ENCODE measurements around the gene ZFYVE28.

The ZFYVE28 gene

DNA sequence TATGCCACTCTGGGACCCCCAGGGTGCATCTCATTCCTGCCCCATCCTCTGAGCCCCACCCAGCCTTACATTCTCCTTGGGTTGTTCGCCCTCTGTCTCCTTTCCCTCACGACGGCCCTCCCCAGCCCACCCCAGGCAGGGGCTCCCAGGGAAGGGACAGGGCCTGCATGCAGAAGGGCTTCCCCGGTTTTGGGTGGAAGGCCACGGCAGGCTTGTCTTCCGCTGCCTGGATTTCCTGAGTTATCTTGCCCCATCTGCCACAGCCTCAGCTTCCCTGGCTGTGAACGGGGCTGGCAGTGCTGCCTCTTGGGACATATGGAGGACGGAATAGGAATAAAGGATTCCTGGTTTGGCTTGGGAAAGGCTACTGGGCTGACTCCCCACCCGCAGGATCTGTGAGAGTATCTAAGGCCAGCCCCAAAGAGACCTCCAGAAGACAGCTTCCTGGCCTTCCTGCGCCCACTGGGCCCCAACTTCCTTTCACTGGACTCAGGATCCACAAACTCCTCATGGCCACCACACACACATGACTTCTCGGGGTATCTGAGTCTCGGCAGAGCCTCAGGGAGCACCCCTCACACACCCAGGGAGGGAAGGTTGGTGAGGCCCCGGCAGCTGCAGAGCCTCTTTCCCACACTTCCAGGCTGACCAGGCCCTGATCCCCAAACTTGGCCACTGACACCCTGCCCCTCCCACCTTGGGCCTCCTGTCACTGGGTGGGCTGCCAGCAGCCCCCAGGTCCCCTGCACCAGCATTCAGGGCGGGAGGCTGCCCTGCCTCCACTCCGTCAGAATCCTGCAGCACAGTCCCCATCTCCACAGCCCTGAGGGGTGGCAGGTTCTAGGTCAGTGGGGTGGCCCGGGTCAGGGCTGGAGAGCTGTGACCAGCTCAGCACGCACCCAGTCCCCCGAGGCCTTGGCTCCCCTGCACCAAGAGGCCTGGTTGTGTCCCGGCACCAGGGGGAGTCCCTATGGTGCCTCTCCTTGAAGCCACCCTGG lies 153.0 kb downstream of the ZFYVE28 start:
- Histone ChIP-seq H3K4me3 (no peak overlapping the region), H3K9me3 (no peaks in the 10 kb centered on the region), H3K27ac (peak overlapping the region; percentile 59 to 77), H3K36me3 (peaks cover 0 to 3% (median 0%) of the 10 kb centered on the region in 3 donors), H3K27me3 (peaks cover 0 to 3% of the 10 kb centered on the region in 2 donors), H3K4me1 (peaks cover 0 to 47% (median 26%) of the 10 kb centered on the region in 4 donors)
- intact Hi-C loops (cut with DNase I; ENCODE audit: low total_unique reads): loop anchor here (10.0 kb wide), 1 partner anchor 261 kb away; the partner anchor contains the start of gene NELFA
- DNase-seq: no peak
- TF ChIP-seq, protein P1, sequence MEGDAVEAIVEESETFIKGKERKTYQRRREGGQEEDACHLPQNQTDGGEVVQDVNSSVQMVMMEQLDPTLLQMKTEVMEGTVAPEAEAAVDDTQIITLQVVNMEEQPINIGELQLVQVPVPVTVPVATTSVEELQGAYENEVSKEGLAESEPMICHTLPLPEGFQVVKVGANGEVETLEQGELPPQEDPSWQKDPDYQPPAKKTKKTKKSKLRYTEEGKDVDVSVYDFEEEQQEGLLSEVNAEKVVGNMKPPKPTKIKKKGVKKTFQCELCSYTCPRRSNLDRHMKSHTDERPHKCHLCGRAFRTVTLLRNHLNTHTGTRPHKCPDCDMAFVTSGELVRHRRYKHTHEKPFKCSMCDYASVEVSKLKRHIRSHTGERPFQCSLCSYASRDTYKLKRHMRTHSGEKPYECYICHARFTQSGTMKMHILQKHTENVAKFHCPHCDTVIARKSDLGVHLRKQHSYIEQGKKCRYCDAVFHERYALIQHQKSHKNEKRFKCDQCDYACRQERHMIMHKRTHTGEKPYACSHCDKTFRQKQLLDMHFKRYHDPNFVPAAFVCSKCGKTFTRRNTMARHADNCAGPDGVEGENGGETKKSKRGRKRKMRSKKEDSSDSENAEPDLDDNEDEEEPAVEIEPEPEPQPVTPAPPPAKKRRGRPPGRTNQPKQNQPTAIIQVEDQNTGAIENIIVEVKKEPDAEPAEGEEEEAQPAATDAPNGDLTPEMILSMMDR (IDR thresholded peaks at IDR 0.05): no peak

DNA sequence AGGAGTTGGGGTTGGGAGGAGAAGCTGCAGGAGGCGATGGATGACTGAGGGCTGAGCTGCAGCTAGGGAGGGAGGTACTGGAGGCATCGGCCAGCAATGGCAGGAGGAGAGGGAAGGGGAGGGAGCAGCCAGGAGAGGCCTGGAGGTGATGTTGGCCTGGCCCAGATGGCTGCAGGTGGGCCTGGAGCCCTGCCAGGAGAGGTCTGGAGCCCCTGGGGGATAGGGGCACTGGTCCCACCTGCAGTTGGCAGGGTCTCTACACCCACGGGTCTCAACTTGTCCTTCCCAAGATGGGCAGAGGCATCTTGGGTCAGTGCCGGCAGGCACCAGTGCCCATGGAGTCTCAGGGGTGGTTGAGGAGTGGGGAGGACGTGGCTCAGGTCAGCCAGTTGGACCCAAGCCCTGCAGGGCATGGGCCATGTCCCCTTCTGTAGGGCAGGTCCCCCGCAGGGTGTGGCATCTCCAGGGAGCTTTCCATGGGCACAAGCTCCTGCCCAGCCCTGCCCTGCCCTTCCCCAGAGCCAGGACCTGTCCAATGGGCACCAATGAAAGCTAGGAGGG lies 153.9 kb downstream of the ZFYVE28 start:
- TF ChIP-seq, protein P1 (IDR thresholded peaks at IDR 0.05): no peak
- intact Hi-C loops (cut with DNase I; ENCODE audit: low total_unique reads): loop anchor here (10.0 kb wide), 1 partner anchor 260 kb away; the partner anchor contains the start of gene NELFA
- peaks cover under 1 to 56% (median 35%) of the 10 kb centered on the region in 4 donors for H3K4me1 ChIP-seq

GRCh38 chr4:2263926-2264321 lies 154.5 kb downstream of the ZFYVE28 start:
- Histone ChIP-seq H3K9me3 (no peaks in the 10 kb centered on the region), H3K27ac (no peak overlapping the region), H3K4me1 (peaks cover 3 to 62% (median 41%) of the 10 kb centered on the region in 4 donors), H3K27me3 (peaks cover 0 to 3% of the 10 kb centered on the region in 2 donors), H3K36me3 (peaks cover 0 to under 1% (median 0%) of the 10 kb centered on the region in 3 donors), H3K4me3 (no peak overlapping the region)
- peak in 1 of 2 donors; percentile 66 for DNase-seq
- intact Hi-C loops (cut with DNase I; ENCODE audit: low total_unique reads): loop anchor here (10.0 kb wide), 1 partner anchor 259 kb away; the partner anchor contains the start of gene NELFA
- TF ChIP-seq, protein P1 (IDR thresholded peaks at IDR 0.05): no peak

More for the DNA sequence above, 153.9 kb downstream of the ZFYVE28 start:
- Histone ChIP-seq H3K27ac (no peak overlapping the region), H3K9me3 (no peaks in the 10 kb centered on the region), H3K4me3 (no peak overlapping the region), H3K36me3 (no peaks in the 10 kb centered on the region), H3K27me3 (peaks cover 0 to 3% of the 10 kb centered on the region in 2 donors)
- no peak for DNase-seq

GRCh38 chr4:2262944-2263250 lies 155.5 kb downstream of the ZFYVE28 start:
- intact Hi-C loops (cut with DNase I; ENCODE audit: low total_unique reads): loop anchor here (10.0 kb wide), 1 partner anchor 258 kb away; the partner anchor contains the start of gene NELFA
- H3K4me1 ChIP-seq: peaks cover 3 to 72% (median 51%) of the 10 kb centered on the region in 4 donors

More at GRCh38 chr4:2262944-2263250, 155.5 kb downstream of the ZFYVE28 start:
- Histone ChIP-seq H3K27me3 (peaks cover 0 to 3% of the 10 kb centered on the region in 2 donors), H3K9me3 (no peaks in the 10 kb centered on the region), H3K27ac (peak overlapping the region; percentile 92 to 94), H3K4me3 (peak overlapping the region; percentile 57 to 74), H3K36me3 (peaks cover 0 to 4% (median 4%) of the 10 kb centered on the region in 3 donors)
- DNase-seq: no peak
- TF ChIP-seq, protein P1 (IDR thresholded peaks at IDR 0.05): no peak

All from tibial artery (tissue), 4 donors.